GM12878 (cell line): ENCODE results near the gene RAD9A. TPM values are rescaled to one million over a fixed set of nuclear protein-coding genes. Genes with fewer than 3 reads are reported as not detected.

Experiments
- ASH2L ChIP-seq: fragments of 300-600, 200-600 bp; sonication (generic); IDR thresholded peaks from 2 replicates; pipeline ENCODE4 v1.6.1; 2017; ENCODE audit warnings: low read depth, mild to moderate bottlenecking, borderline replicate concordance
- ATF2 ChIP-seq: IDR thresholded peaks from 2 replicates; pipeline ENCODE4 v1.6.1; 2012; ENCODE audit warnings: low read length, inconsistent platforms
- BRCA1 ChIP-seq: IDR thresholded peaks from 2 replicates; pipeline ENCODE4 v1.6.1; 2011; ENCODE audit warnings: low read depth, low read length, improper control_type of control experiment
- DPF2 ChIP-seq: fragments of 450-650 bp; IDR thresholded peaks from 2 replicates; pipeline ENCODE4 v1.6.1; 2017; ENCODE audit warnings: mild to moderate bottlenecking
- EED ChIP-seq: sonication (generic); IDR thresholded peaks from 2 replicates; pipeline ENCODE4 v1.6.1; 2016; ENCODE audit warnings: antibody characterized with exemption, low read depth
- EP300 ChIP-seq, 2 experiments: fragments of 150-350 bp in 1 of 2; IDR thresholded peaks; 2 replicates each; pipeline ENCODE4 v1.6.1; 2011 to 2012; ENCODE audit warnings: low read depth in 2 of 2, low read length in 2 of 2, borderline replicate concordance in 1 of 2, improper control_type of control experiment in 1 of 2, inconsistent platforms in 1 of 2; ENCODE audit not compliant: control insufficient read depth in 1 of 2
- IRF3 ChIP-seq: fragments of 450-650 bp; IDR thresholded peaks from 2 replicates; pipeline ENCODE4 v1.6.1; 2014; ENCODE audit warnings: mild to moderate bottlenecking
- IRF4 ChIP-seq: IDR thresholded peaks from 2 replicates; pipeline ENCODE4 v1.6.1; 2011; ENCODE audit warnings: low read depth, low read length
- JUNB ChIP-seq: IDR thresholded peaks from 2 replicates; pipeline ENCODE4 v1.6.1; 2016; ENCODE audit warnings: antibody characterized with exemption, mild to moderate bottlenecking
- MAX ChIP-seq: IDR thresholded peaks from 2 replicates; pipeline ENCODE4 v1.6.1; 2012; ENCODE audit warnings: low read depth, low read length, improper control_type of control experiment
- MEF2A ChIP-seq: IDR thresholded peaks from 2 replicates; pipeline ENCODE4 v1.6.1; 2011; ENCODE audit warnings: low read depth, mild to moderate bottlenecking, low read length, moderate library complexity; ENCODE audit not compliant: insufficient read depth
- MEF2B ChIP-seq: fragments of 450-650 bp; IDR thresholded peaks from 2 replicates; pipeline ENCODE4 v1.6.1; 2018; ENCODE audit warnings: mild to moderate bottlenecking, moderate library complexity; ENCODE audit not compliant: partially characterized antibody, poor library complexity, severe bottlenecking
- MTA2 ChIP-seq: fragments of 450-650 bp; IDR thresholded peaks from 2 replicates; pipeline ENCODE4 v1.6.1; 2016; ENCODE audit warnings: low read depth, mild to moderate bottlenecking, moderate library complexity
- MXI1 ChIP-seq: fragments of 150-350 bp; IDR thresholded peaks from 2 replicates; pipeline ENCODE4 v1.6.1; 2011; ENCODE audit warnings: low read depth, mild to moderate bottlenecking, inconsistent platforms, low read length, improper control_type of control experiment
- NFIC ChIP-seq: IDR thresholded peaks from 2 replicates; pipeline ENCODE4 v1.6.1; 2012; ENCODE audit warnings: low read depth, mild to moderate bottlenecking, inconsistent platforms, low read length, moderate library complexity
- POLR2A ChIP-seq: IDR thresholded peaks from 2 replicates; pipeline ENCODE4 v1.6.1; 2011; ENCODE audit warnings: low read depth, mild to moderate bottlenecking, low read length
- POLR2AphosphoS2 ChIP-seq: IDR thresholded peaks from 2 replicates; pipeline ENCODE4 v1.6.1; 2011; ENCODE audit warnings: low read depth, mild to moderate bottlenecking, low read length, improper control_type of control experiment, moderate library complexity
- RBBP5 ChIP-seq: fragments of 200-600 bp; sonication (generic); conservative IDR thresholded peaks from 2 replicates; pipeline ENCODE4 v1.6.1; 2016
- SRF ChIP-seq, 2 experiments: IDR thresholded peaks; 2 replicates each; pipeline ENCODE4 v1.6.1; 2011; ENCODE audit warnings: low read depth in 2 of 2, low read length in 2 of 2, mild to moderate bottlenecking in 1 of 2, moderate library complexity in 1 of 2
- STAT3 ChIP-seq: IDR thresholded peaks from 2 replicates; pipeline ENCODE4 v1.6.1; 2011; ENCODE audit warnings: low read depth, low read length, improper control_type of control experiment
- SUPT20H ChIP-seq: IDR thresholded peaks from 2 replicates; pipeline ENCODE4 v1.6.1; 2011; ENCODE audit warnings: low read depth, mild to moderate bottlenecking, low read length, moderate library complexity, borderline replicate concordance; ENCODE audit not compliant: control insufficient read depth
- TCF12 ChIP-seq: IDR thresholded peaks from 2 replicates; pipeline ENCODE4 v1.6.1; 2011; ENCODE audit warnings: low read depth, mild to moderate bottlenecking, low read length
- TCF7 ChIP-seq: IDR thresholded peaks from 2 replicates; pipeline ENCODE4 v1.6.1; 2014; ENCODE audit warnings: antibody characterized with exemption, borderline replicate concordance
- USF2 ChIP-seq: IDR thresholded peaks from 2 replicates; pipeline ENCODE4 v1.6.1; 2011; ENCODE audit warnings: low read depth, low read length, improper control_type of control experiment, borderline replicate concordance
- WRNIP1 ChIP-seq: IDR thresholded peaks from 2 replicates; pipeline ENCODE4 v1.6.1; 2011; ENCODE audit warnings: low read depth, low read length, improper control_type of control experiment, borderline replicate concordance
- ZNF217 ChIP-seq: fragments of 450-650 bp; IDR thresholded peaks from 2 replicates; pipeline ENCODE4 v1.6.1; 2017; ENCODE audit warnings: antibody characterized with exemption, mild to moderate bottlenecking
- ZNF384 ChIP-seq: IDR thresholded peaks from 2 replicates; pipeline ENCODE4 v1.6.1; 2012; ENCODE audit warnings: low read depth, mild to moderate bottlenecking, low read length, improper control_type of control experiment, borderline replicate concordance
- ZSCAN29 ChIP-seq: fragments of 450-650 bp; IDR thresholded peaks from 2 replicates; pipeline ENCODE4 v1.6.1; 2017; ENCODE audit warnings: mild to moderate bottlenecking, moderate library complexity
- polyA plus RNA-seq, 11 experiments: library from polyadenylated mRNA; depleted of rRNA in 4 of 11; unstranded in 6 of 11; stranded (reverse) in 5 of 11; fragments of >200 nt; fragmentation: Nextera tagmentation in 4 of 11; fragmentation: Illumina TruSeq in 1 of 11; extraction: Ambion mirVana in 4 of 11; extraction: Trizol in 1 of 11; gene quantifications; 1 replicate in 1 of 11; 2 replicates in 10 of 11; pipeline versions ENCODE4 v1.2.1 to v1.2.3, GENCODE V29; 2011 to 2016; ENCODE audit warnings: inconsistent platforms in 2 of 11, missing spikeins in 2 of 11, low read depth in 1 of 11
- total RNA-seq, 4 experiments: library from RNA; depleted of rRNA in 3 of 4; stranded (reverse); fragments of >200 nt in 3 of 4; fragmentation: Illumina TruSeq in 1 of 4; extraction: Trizol in 1 of 4; gene quantifications; 2 replicates each; pipeline versions ENCODE4 v1.2.1 to v1.2.3, GENCODE V29; 2013 to 2021

RAD9A gene
- total and polyA plus RNA-seq, 10 of the 15 experiments (the other 5 are each of a cell fraction or from before 2014, with no cell fraction given): 1.1 to 36.2 (median 19.8) TPM

- peak; percentile 82 for TF ChIP-seq TCF12
- no peak for TF ChIP-seq ZNF384
- no peak for TF ChIP-seq NFIC
- no peak for TF ChIP-seq WRNIP1
- TF ChIP-seq STAT3: no peak
- TF ChIP-seq SRF (IDR thresholded peaks at IDR 0.05; ENCODE audit: low read depth in 2 of 2, low read length in 2 of 2): peak; percentile 56 to 94
- TF ChIP-seq MEF2B: no peak
- 0 out of 2 replicates have a peak, but pooled peaks have one; percentile 26 for TF ChIP-seq BRCA1
- no peak for TF ChIP-seq IRF3
- no peak for TF ChIP-seq ZNF217
- no peak for TF ChIP-seq USF2
- TF ChIP-seq ASH2L: peak; percentile 96; the same call in 1 of the 2 replicates
- no peak for TF ChIP-seq ZSCAN29
- peak; percentile 49; the same call in 1 of the 2 replicates for TF ChIP-seq MXI1
- no peak for TF ChIP-seq EP300 (IDR thresholded peaks at IDR 0.05; ENCODE audit: borderline replicate concordance in 1 of 2, control insufficient read depth in 1 of 2, low read depth in 2 of 2, low read length in 2 of 2)
- no peak for TF ChIP-seq TCF7
- TF ChIP-seq SUPT20H: no peak
- peak; percentile 87 for TF ChIP-seq POLR2A
- peak; percentile 66 for TF ChIP-seq POLR2AphosphoS2
- TF ChIP-seq JUNB: no peak
- TF ChIP-seq IRF4: 0 out of 2 replicates have a peak, but pooled peaks have one; percentile 37
- peak; percentile 72 for TF ChIP-seq MAX
- TF ChIP-seq EED: no peak
- TF ChIP-seq MTA2: no peak
- peak; percentile 67 for TF ChIP-seq DPF2
- no peak for TF ChIP-seq ATF2
- TF ChIP-seq RBBP5: no peak
- 0 out of 2 replicates have a peak, but pooled peaks have one; percentile 49 for TF ChIP-seq MEF2A
Measured at GRCh38 chr11:67428052-67429001, 36.5 kb downstream of the RAD9A start, which contains the start of gene RPS6KB2 (continued).
